Measurements from ENCODE around the gene BRSK2.

Gene BRSK2

GRCh38 chr11:1484061-1484671 is 94.4 kb downstream of the BRSK2 start:
- DNase-seq: no peak

GRCh38 chr11:1484695-1485503 is 95.2 kb downstream of the BRSK2 start:
- no peak for DNase-seq

- DNase-seq: no peak
Observed at GRCh38 chr11:1485504-1485885, 95.8 kb downstream of the BRSK2 start.

- DNase-seq: no peak
Observed at GRCh38 chr11:1486054-1486825, 96.5 kb downstream of the BRSK2 start, which contains the start of gene MOB2. Gene MOB2, minus strand, starts transcription at chr11:1486779. Its CDS starts 223 bp downstream, at chr11:1486556.

GRCh38 chr11:1487091-1487850 is 97.5 kb downstream of the BRSK2 start:
- no peak for DNase-seq

- no peak for DNase-seq
Observed at GRCh38 chr11:1487851-1488574, 98.3 kb downstream of the BRSK2 start.

GRCh38 chr11:1488575-1489180 is 98.9 kb downstream of the BRSK2 start:
- no peak for DNase-seq

GRCh38 chr11:1490651-1491050 is 100.9 kb downstream of the BRSK2 start:
- DNase-seq: no peak

GRCh38 chr11:1491379-1491778 is 101.6 kb downstream of the BRSK2 start:
- DNase-seq: no peak

GRCh38 chr11:1493650-1494244 is 104.0 kb downstream of the BRSK2 start:
- DNase-seq: no peak

- no peak for DNase-seq
Observed at GRCh38 chr11:1494650-1495049, 104.9 kb downstream of the BRSK2 start.

- no peak for DNase-seq
Observed at GRCh38 chr11:1496091-1496760, 106.5 kb downstream of the BRSK2 start.

- DNase-seq: no peak
Observed at GRCh38 chr11:1496761-1497095, 107.0 kb downstream of the BRSK2 start.

- no peak for DNase-seq
Observed at GRCh38 chr11:1497600-1497999, 107.9 kb downstream of the BRSK2 start.

- no peak for DNase-seq
Observed at GRCh38 chr11:1498262-1498661, 108.5 kb downstream of the BRSK2 start.

GRCh38 chr11:1499261-1499890 is 109.6 kb downstream of the BRSK2 start:
- DNase-seq: no peak

GRCh38 chr11:1499899-1500298 is 110.2 kb downstream of the BRSK2 start:
- DNase-seq: no peak

- DNase-seq: no peak
Observed at GRCh38 chr11:1500466-1501420, 111.0 kb downstream of the BRSK2 start.

Measured in activated T-cell treated with anti-CD3 and anti-CD28 coated beads for 4 hours (primary cell).